ENCODE data around the gene LRRC31. TPM values are rescaled to one million over a fixed set of nuclear protein-coding genes. Genes with fewer than 3 reads are reported as not detected.

LRRC31 gene
- total and polyA plus RNA-seq, 2 of the 8 experiments (the other 6 are each of a cell fraction or from before 2014, with no cell fraction given) = not detected

- no peak for TF ChIP-seq CHD7 (IDR thresholded peaks at IDR 0.05; ENCODE audit: insufficient replicate concordance, low read length)
- TF ChIP-seq ASH2L (IDR thresholded peaks at IDR 0.05; ENCODE audit: low read length) = no peak
- TF ChIP-seq TEAD4 (IDR thresholded peaks at IDR 0.05; ENCODE audit: low read depth, low read length) = no peak
- no peak for TF ChIP-seq RXRA (IDR thresholded peaks at IDR 0.05; ENCODE audit: insufficient read depth, low read depth, low read length)
- TF ChIP-seq SIN3A (conservative IDR thresholded peaks at IDR 0.05 in 1 of 2, IDR thresholded peaks at IDR 0.05 in 1 of 2; ENCODE audit: low read depth in 1 of 2, low read length in 2 of 2) = no peak
- TF ChIP-seq GTF2F1 (IDR thresholded peaks at IDR 0.05; ENCODE audit: borderline replicate concordance, low read depth, low read length) = no peak
- no peak for TF ChIP-seq SIRT6 (IDR thresholded peaks at IDR 0.05; ENCODE audit: low read length)
- TF ChIP-seq EGR1 (IDR thresholded peaks at IDR 0.05; ENCODE audit: borderline replicate concordance, low read depth, low read length) = no peak
Observed at GRCh38 chr3:169827712-169828111, 42.0 kb downstream of the LRRC31 start (continued).
